Omental fat pad (tissue), 4 donors: Measurements from ENCODE around the gene PLPP1. TPM values are rescaled to one million over a fixed set of nuclear protein-coding genes. Genes with fewer than 3 reads are reported as not detected.

Experiments used
- ATAC-seq: fragments of 150-250 bp; one replicate; pipeline ENCODE4 v1.9.1; 2016; ENCODE audit warnings: mild to moderate bottlenecking, moderate library complexity; ENCODE audit not compliant: low FRiP score
- DNase-seq: peaks from one replicate; pipeline ENCODE4 v3.0.0-alpha.2; 2019; ENCODE audit warnings: low spot score
- CTCF ChIP-seq, 3 donors: fragments of 450-650 bp; IDR thresholded peaks; one replicate each; pipeline ENCODE4 v1.5.1; 2016 to 2017; ENCODE audit warnings: antibody characterized with exemption in 3 of 3, mild to moderate bottlenecking in 3 of 3, moderate library complexity in 2 of 3
- total RNA-seq, 4 donors: library from RNA; depleted of rRNA; stranded (reverse); fragments of >200 nt; gene quantifications; one replicate each; pipeline ENCODE4 v1.1.0, GENCODE V29; 2016

PLPP1 gene
- total RNA-seq, 4 donors from 2014 or later, result 248 to 593 (median 409) TPM

GRCh38 chr5:55418994-55419968 is 115.5 kb downstream of the PLPP1 start:
- TF ChIP-seq CTCF (IDR thresholded peaks at IDR 0.05), result no peak
- ATAC-seq, result no peak
- no peak for DNase-seq

- TF ChIP-seq CTCF (IDR thresholded peaks at IDR 0.05), result no peak
- DNase-seq (no peak), ATAC-seq (no peak)
Observed at GRCh38 chr5:55416306-55416705, 118.5 kb downstream of the PLPP1 start.

GRCh38 chr5:55415071-55415470 is 119.7 kb downstream of the PLPP1 start:
- DNase-seq (no peak), ATAC-seq (no peak)
- TF ChIP-seq CTCF (IDR thresholded peaks at IDR 0.05), result no peak

- TF ChIP-seq CTCF (IDR thresholded peaks at IDR 0.05), result no peak
- DNase-seq, result no peak
- no peak for ATAC-seq
Observed at GRCh38 chr5:55413644-55414043, 121.1 kb downstream of the PLPP1 start.

GRCh38 chr5:55411876-55412275 is 122.9 kb downstream of the PLPP1 start:
- DNase-seq (no peak), ATAC-seq (no peak)
- TF ChIP-seq CTCF (IDR thresholded peaks at IDR 0.05), result no peak

- no peak for TF ChIP-seq CTCF (IDR thresholded peaks at IDR 0.05)
- ATAC-seq (no peak), DNase-seq (no peak)
Observed at GRCh38 chr5:55410845-55411244, 123.9 kb downstream of the PLPP1 start.

- no peak for DNase-seq
- TF ChIP-seq CTCF (IDR thresholded peaks at IDR 0.05), result no peak
- no peak for ATAC-seq
Observed at GRCh38 chr5:55409775-55410174, 125.0 kb downstream of the PLPP1 start.
